H9 (cell line): Measurements from ENCODE around the gene FAM13A. TPM values are rescaled to one million over a fixed set of nuclear protein-coding genes. Genes with fewer than 3 reads are reported as not detected.

ENCODE experiments used
- DNase-seq: peaks from one replicate; pipeline ENCODE4 v3.0.0-alpha.2; 2017
- H2AFZ ChIP-seq: one replicate; pipeline ENCODE4 v1.6.1; 2013; ENCODE audit warnings: mild to moderate bottlenecking, low read length, control low read depth, moderate library complexity
- H2AK5ac ChIP-seq: 2 replicates; pipeline ENCODE4 v1.6.1; 2013; ENCODE audit warnings: low read length, control low read depth, mixed read lengths; ENCODE audit not compliant: insufficient read length
- H2BK120ac ChIP-seq: one replicate; pipeline ENCODE4 v1.6.1; 2013; ENCODE audit warnings: low read depth, mild to moderate bottlenecking, low read length, control low read depth, inconsistent platforms; ENCODE audit not compliant: poor library complexity, severe bottlenecking
- H2BK12ac ChIP-seq: 2 replicates; pipeline ENCODE4 v1.6.1; 2013; ENCODE audit warnings: low read length, control low read depth, mixed read lengths, low read depth; ENCODE audit not compliant: insufficient read length
- H2BK15ac ChIP-seq: 2 replicates; pipeline ENCODE4 v1.6.1; 2013; ENCODE audit warnings: low read depth, low read length, control low read depth
- H2BK20ac ChIP-seq: one replicate; pipeline ENCODE4 v1.6.1; 2013; ENCODE audit warnings: low read depth, mild to moderate bottlenecking, low read length, control low read depth, inconsistent platforms; ENCODE audit not compliant: poor library complexity, severe bottlenecking
- H2BK5ac ChIP-seq: 2 replicates; pipeline ENCODE4 v1.6.1; 2013; ENCODE audit warnings: low read length, control low read depth, mixed read lengths; ENCODE audit not compliant: insufficient read length
- H3K14ac ChIP-seq: 2 replicates; pipeline ENCODE4 v1.6.1; 2013; ENCODE audit warnings: low read length, control low read depth; ENCODE audit not compliant: insufficient read depth
- H3K18ac ChIP-seq: 2 replicates; pipeline ENCODE4 v1.6.1; 2013; ENCODE audit warnings: low read depth, mild to moderate bottlenecking, mixed read lengths, low read length, control low read depth; ENCODE audit not compliant: insufficient read length
- H3K23ac ChIP-seq: 2 replicates; pipeline ENCODE4 v1.6.1; 2013; ENCODE audit warnings: low read length, control low read depth, mixed read lengths, low read depth; ENCODE audit not compliant: insufficient read length
- H3K23me2 ChIP-seq: 2 replicates; pipeline ENCODE4 v1.6.1; 2013; ENCODE audit warnings: low read depth, mild to moderate bottlenecking, mixed read lengths, low read length, control low read depth; ENCODE audit not compliant: insufficient read length, poor library complexity, severe bottlenecking
- H3K27ac ChIP-seq: 2 replicates; pipeline ENCODE4 v1.5.1; 2013; ENCODE audit warnings: low read length, control low read depth, mixed read lengths, low read depth; ENCODE audit not compliant: insufficient read length
- H3K27me3 ChIP-seq: 2 replicates; pipeline ENCODE4 v1.6.1; 2013; ENCODE audit warnings: low read length, control low read depth, inconsistent platforms; ENCODE audit not compliant: insufficient read depth
- H3K4ac ChIP-seq: 2 replicates; pipeline ENCODE4 v1.6.1; 2013; ENCODE audit warnings: low read depth, mild to moderate bottlenecking, control low read depth, inconsistent platforms, low read length, moderate library complexity
- H3K4me1 ChIP-seq: 2 replicates; pipeline ENCODE4 v1.6.1; 2013; ENCODE audit warnings: low read length, control low read depth, inconsistent platforms; ENCODE audit not compliant: insufficient read depth
- H3K4me2 ChIP-seq: 2 replicates; pipeline ENCODE4 v1.6.1; 2013; ENCODE audit warnings: low read length, control low read depth, mixed read lengths; ENCODE audit not compliant: insufficient read length, insufficient read depth
- H3K56ac ChIP-seq: 2 replicates; pipeline ENCODE4 v1.6.1; 2013; ENCODE audit warnings: low read depth, mild to moderate bottlenecking, mixed read lengths, low read length, control low read depth; ENCODE audit not compliant: insufficient read length
- H3K79me1 ChIP-seq: 2 replicates; pipeline ENCODE4 v1.6.1; 2013; ENCODE audit warnings: low read depth, mild to moderate bottlenecking, moderate library complexity, low read length, control low read depth, inconsistent platforms; ENCODE audit not compliant: insufficient read depth, poor library complexity, severe bottlenecking
- H3K79me2 ChIP-seq: 2 replicates; pipeline ENCODE4 v1.6.1; 2013; ENCODE audit warnings: low read length, control low read depth, inconsistent platforms; ENCODE audit not compliant: insufficient read depth
- H3K9ac ChIP-seq: 2 replicates; pipeline ENCODE4 v1.6.1; 2013; ENCODE audit warnings: low read length, control low read depth, mixed read lengths; ENCODE audit not compliant: insufficient read length; ENCODE audit errors: extremely low read depth
- H3K9me3 ChIP-seq: one replicate; pipeline ENCODE4 v1.6.1; 2013; ENCODE audit warnings: low read depth, low read length, inconsistent platforms; ENCODE audit not compliant: control insufficient read depth
- H3T11ph ChIP-seq: one replicate; pipeline ENCODE4 v1.6.1; 2013; ENCODE audit warnings: mild to moderate bottlenecking, low read length, control low read depth, inconsistent platforms
- H4K20me1 ChIP-seq: one replicate; pipeline ENCODE4 v1.6.1; 2013; ENCODE audit not compliant: control insufficient read depth, insufficient read length, insufficient read depth
- H4K5ac ChIP-seq: 2 replicates; pipeline ENCODE4 v1.6.1; 2013; ENCODE audit warnings: low read depth, mild to moderate bottlenecking, mixed read lengths, low read length, control low read depth; ENCODE audit not compliant: insufficient read length
- H4K8ac ChIP-seq: replicated peaks from 2 replicates; pipeline ENCODE4 v1.6.1; 2013; ENCODE audit warnings: low read length, control low read depth, mixed read lengths, low read depth; ENCODE audit not compliant: insufficient read length
- H4K91ac ChIP-seq: 2 replicates; pipeline ENCODE4 v1.6.1; 2013; ENCODE audit warnings: low read depth, mild to moderate bottlenecking, moderate library complexity, mixed read lengths, low read length, control low read depth; ENCODE audit not compliant: insufficient read length
- H3K27ac Mint-ChIP-seq, 3 experiments: 2 replicates in 2 of 3; 3 replicates in 1 of 3; pipeline ENCODE4 v1.8.0; 2020 to 2021; ENCODE audit warnings: mixed read lengths in 3 of 3, mild to moderate bottlenecking in 1 of 3, moderate library complexity in 1 of 3
- H3K27me3 Mint-ChIP-seq: 2 replicates; pipeline ENCODE4 v1.8.0; 2021; ENCODE audit warnings: low read depth, mild to moderate bottlenecking, moderate library complexity, mixed read lengths
- H3K36me3 Mint-ChIP-seq, 3 experiments: 2 replicates in 2 of 3; 3 replicates in 1 of 3; pipeline ENCODE4 v1.8.0; 2020 to 2021; ENCODE audit warnings: low read depth in 3 of 3, mixed read lengths in 3 of 3; ENCODE audit not compliant: insufficient read depth in 1 of 3
- H3K4me1 Mint-ChIP-seq, 2 experiments: 2 replicates each; pipeline ENCODE4 v1.8.0; 2020; ENCODE audit warnings: mixed read lengths in 2 of 2
- H3K4me3 Mint-ChIP-seq, 2 experiments: 2 replicates in 1 of 2; 3 replicates in 1 of 2; pipeline ENCODE4 v1.8.0; 2020 to 2021; ENCODE audit warnings: mild to moderate bottlenecking in 2 of 2, mixed read lengths in 2 of 2, moderate library complexity in 1 of 2
- H3K9me3 Mint-ChIP-seq, 2 experiments: 2 replicates in 1 of 2; 3 replicates in 1 of 2; pipeline ENCODE4 v1.8.0; 2020; ENCODE audit warnings: mild to moderate bottlenecking in 2 of 2, mixed read lengths in 2 of 2, moderate library complexity in 1 of 2
- WGBS: extraction: QIAGEN DNeasy Blood & Tissue Kit; methylation state at CpG from one replicate; pipeline ENCODE4 v1.1.7; 2013; ENCODE audit warnings: missing lambda C conversion rate, low lambda C conversion rate, mixed read lengths; ENCODE audit not compliant: insufficient read length; ENCODE audit errors: extremely low coverage; 5-methylcytosine and 5-hydroxymethylcytosine counted together
- total RNA-seq: library from RNA; stranded (reverse); gene quantifications from 2 replicates; pipeline ENCODE4 v1.2.1, GENCODE V29; 2021
- TF ChIP-seq, protein P1 (sequence below): fragments of 200-600 bp; sonication (generic); conservative IDR thresholded peaks from 3 replicates; pipeline ENCODE4 v1.8.0; 2021; ENCODE audit warnings: antibody characterized with exemption, mild to moderate bottlenecking

Gene FAM13A
- total RNA-seq, 1 experiment from 2014 or later, result 12.7 TPM

GRCh38 chr4:88880501-88881226, 176.3 kb downstream of the FAM13A start:
- Histone ChIP-seq H2BK120ac (no peak overlapping the region), H3K79me1 (peaks cover 3% of the 10 kb centered on the region), H4K20me1 (no peaks in the 10 kb centered on the region), H3T11ph (no peak overlapping the region), H4K91ac (no peak overlapping the region), H3K14ac (no peak overlapping the region), H2BK15ac (no peak overlapping the region), H3K27me3 (no peaks in the 10 kb centered on the region), H3K79me2 (no peaks in the 10 kb centered on the region), H3K9me3 (no peaks in the 10 kb centered on the region), H3K23me2 (no peaks in the 10 kb centered on the region), H3K27ac (no peak overlapping the region), H2BK12ac (no peak overlapping the region), H3K9ac (no peak overlapping the region), H3K18ac (no peak overlapping the region), H2AK5ac (no peak overlapping the region), H2BK20ac (no peak overlapping the region), H4K5ac (no peak overlapping the region), H3K4ac (no peak overlapping the region), H3K4me1 (no peaks in the 10 kb centered on the region), H3K23ac (no peak overlapping the region), H2AFZ (no peak overlapping the region), H3K56ac (no peak overlapping the region), H3K4me2 (no peak overlapping the region), H2BK5ac (no peak overlapping the region), H4K8ac (no peak overlapping the region)
- Mint-ChIP-seq H3K27ac (peak overlapping the region; percentile 47 to 92 (median 53); a peak in 6 of 7 replicates), H3K4me1 (peaks cover 15 to 17% of the 10 kb centered on the region in 2 experiments), H3K4me3 (no peak overlapping the region), H3K9me3 (peaks cover 0 to 3% of the 10 kb centered on the region in 2 experiments; a peak in 2 of 5 replicates), H3K27me3 (no peaks in the 10 kb centered on the region), H3K36me3 (no peaks in the 10 kb centered on the region)
- no CpG with 5 or more reads among the region's 11 CpGs for WGBS
- TF ChIP-seq, protein P1, sequence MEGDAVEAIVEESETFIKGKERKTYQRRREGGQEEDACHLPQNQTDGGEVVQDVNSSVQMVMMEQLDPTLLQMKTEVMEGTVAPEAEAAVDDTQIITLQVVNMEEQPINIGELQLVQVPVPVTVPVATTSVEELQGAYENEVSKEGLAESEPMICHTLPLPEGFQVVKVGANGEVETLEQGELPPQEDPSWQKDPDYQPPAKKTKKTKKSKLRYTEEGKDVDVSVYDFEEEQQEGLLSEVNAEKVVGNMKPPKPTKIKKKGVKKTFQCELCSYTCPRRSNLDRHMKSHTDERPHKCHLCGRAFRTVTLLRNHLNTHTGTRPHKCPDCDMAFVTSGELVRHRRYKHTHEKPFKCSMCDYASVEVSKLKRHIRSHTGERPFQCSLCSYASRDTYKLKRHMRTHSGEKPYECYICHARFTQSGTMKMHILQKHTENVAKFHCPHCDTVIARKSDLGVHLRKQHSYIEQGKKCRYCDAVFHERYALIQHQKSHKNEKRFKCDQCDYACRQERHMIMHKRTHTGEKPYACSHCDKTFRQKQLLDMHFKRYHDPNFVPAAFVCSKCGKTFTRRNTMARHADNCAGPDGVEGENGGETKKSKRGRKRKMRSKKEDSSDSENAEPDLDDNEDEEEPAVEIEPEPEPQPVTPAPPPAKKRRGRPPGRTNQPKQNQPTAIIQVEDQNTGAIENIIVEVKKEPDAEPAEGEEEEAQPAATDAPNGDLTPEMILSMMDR, result no peak
- DNase-seq, result no peak
